HepG2 (cell line): Measurements from ENCODE around the gene SHPK. TPM values are rescaled to one million over a fixed set of nuclear protein-coding genes. Genes with fewer than 3 reads are reported as not detected.

Experiments
- ARID2 ChIP-seq: sonication (generic); formaldehyde crosslinking; IDR thresholded peaks from 2 replicates; pipeline ENCODE4 v1.8.1; 2022; ENCODE audit warnings: mild to moderate bottlenecking, missing genetic modification reagents, borderline replicate concordance
- ATF7-NPFF ChIP-seq: sonication (generic); formaldehyde crosslinking; IDR thresholded peaks from 2 replicates; pipeline ENCODE4 v1.8.1; 2023; ENCODE audit warnings: mild to moderate bottlenecking, low read depth, missing genetic modification reagents, moderate library complexity
- IRX3 ChIP-seq: sonication (generic); formaldehyde crosslinking; IDR thresholded peaks from 2 replicates; pipeline ENCODE4 v1.8.1; 2023; ENCODE audit warnings: mild to moderate bottlenecking, low read depth, missing genetic modification reagents, borderline replicate concordance
- MAX ChIP-seq: IDR thresholded peaks from 2 replicates; pipeline ENCODE4 v1.6.1; 2012; ENCODE audit warnings: inconsistent platforms
- NONO ChIP-seq, 2 experiments: fragments of 450-650 bp in 1 of 2; sonication (generic) in 1 of 2; formaldehyde crosslinking in 1 of 2; IDR thresholded peaks in 1 of 2; conservative IDR thresholded peaks in 1 of 2; 2 replicates each; pipeline versions ENCODE4 v1.6.1 to v1.8.0; 2017 to 2022; ENCODE audit warnings: mild to moderate bottlenecking in 1 of 2, missing genetic modification reagents in 1 of 2, moderate library complexity in 1 of 2
- PATZ1 ChIP-seq: sonication (generic); formaldehyde crosslinking; IDR thresholded peaks from 2 replicates; pipeline ENCODE4 v1.4.0; 2020; ENCODE audit warnings: missing genetic modification reagents
- RELA ChIP-seq: sonication (generic); formaldehyde crosslinking; IDR thresholded peaks from 2 replicates; pipeline ENCODE4 v1.4.0; 2020; ENCODE audit warnings: missing genetic modification reagents
- RXRA ChIP-seq: sonication (generic); formaldehyde crosslinking; IDR thresholded peaks from 2 replicates; pipeline ENCODE4 v1.5.1; 2020; ENCODE audit warnings: missing genetic modification reagents
- SOX6 ChIP-seq, 2 experiments: fragments of 450-650 bp in 1 of 2; sonication (generic) in 1 of 2; formaldehyde crosslinking in 1 of 2; IDR thresholded peaks; 2 replicates each; pipeline versions ENCODE4 v1.4.0 to v1.6.1; 2017 to 2020; ENCODE audit warnings: antibody characterized with exemption in 1 of 2, mild to moderate bottlenecking in 1 of 2, missing genetic modification reagents in 1 of 2
- THAP11 ChIP-seq: IDR thresholded peaks from 2 replicates; pipeline ENCODE4 v1.6.1; 2016; ENCODE audit warnings: missing biosample characterization, missing genetic modification reagents
- ZFY ChIP-seq: sonication (generic); formaldehyde crosslinking; IDR thresholded peaks from 2 replicates; pipeline ENCODE4 v1.4.0; 2020; ENCODE audit warnings: missing genetic modification reagents
- ZNF30 ChIP-seq: sonication (generic); formaldehyde crosslinking; IDR thresholded peaks from 2 replicates; pipeline ENCODE4 v1.5.0; 2020; ENCODE audit warnings: mild to moderate bottlenecking, missing genetic modification reagents
- ZNF331 ChIP-seq: sonication (generic); formaldehyde crosslinking; IDR thresholded peaks from 2 replicates; pipeline ENCODE4 v1.4.0; 2020; ENCODE audit warnings: missing genetic modification reagents
- ZNF563 ChIP-seq: sonication (generic); formaldehyde crosslinking; IDR thresholded peaks from 2 replicates; pipeline ENCODE4 v1.8.0; 2022; ENCODE audit warnings: mild to moderate bottlenecking, moderate library complexity, missing genetic modification reagents
- ZNF605 ChIP-seq: sonication (generic); formaldehyde crosslinking; IDR thresholded peaks from 2 replicates; pipeline ENCODE4 v1.8.0; 2022; ENCODE audit warnings: mild to moderate bottlenecking, missing genetic modification reagents
- ZNF883 ChIP-seq: sonication (generic); formaldehyde crosslinking; IDR thresholded peaks from 2 replicates; pipeline ENCODE4 v1.5.1; 2020; ENCODE audit warnings: mild to moderate bottlenecking, missing genetic modification reagents; ENCODE audit errors: not compliant biosample characterization
- polyA plus RNA-seq, 8 experiments: library from polyadenylated mRNA; depleted of rRNA in 3 of 8; stranded (reverse) in 7 of 8; unstranded in 1 of 8; fragments of >200 nt; fragmentation: Illumina TruSeq in 4 of 8; extraction: Trizol in 4 of 8; gene quantifications; 2 replicates each; pipeline versions ENCODE4 v1.2.1 to v1.2.3, GENCODE V29; 2011 to 2016; ENCODE audit warnings: low read depth in 4 of 8, missing spikeins in 1 of 8, mixed read lengths in 1 of 8; ENCODE audit not compliant: insufficient read depth in 1 of 8
- total RNA-seq, 5 experiments: library from RNA; depleted of rRNA; stranded (reverse); fragments of >200 nt; fragmentation: Illumina TruSeq; extraction: Trizol; gene quantifications; 2 replicates each; pipeline ENCODE4 v1.2.3, GENCODE V29; 2016; ENCODE audit warnings: low read depth in 1 of 5
- TF ChIP-seq, protein P1 (sequence below): sonication (generic); formaldehyde crosslinking; IDR thresholded peaks from 2 replicates; pipeline ENCODE4 v1.8.0; 2022; ENCODE audit warnings: missing genetic modification reagents, mild to moderate bottlenecking, borderline replicate concordance
- TF ChIP-seq, protein P2 (sequence below), 2 experiments: sonication (generic) in 1 of 2; formaldehyde crosslinking in 1 of 2; IDR thresholded peaks; 2 replicates each; pipeline versions ENCODE4 v1.4.0 to v1.6.1; 2018 to 2020; ENCODE audit warnings: missing genetic modification reagents in 2 of 2, borderline replicate concordance in 1 of 2, low read depth in 1 of 2, mild to moderate bottlenecking in 1 of 2, missing biosample characterization in 1 of 2
- TF ChIP-seq, protein P3 (sequence below): sonication (generic); formaldehyde crosslinking; IDR thresholded peaks from 2 replicates; pipeline ENCODE4 v1.5.0; 2020; ENCODE audit warnings: mild to moderate bottlenecking, missing genetic modification reagents, moderate library complexity
- TF ChIP-seq, protein P4 (sequence below): IDR thresholded peaks from 2 replicates; pipeline ENCODE4 v1.6.1; 2018; ENCODE audit warnings: missing genetic modification reagents, mild to moderate bottlenecking, missing compliant biosample characterization

Gene SHPK
- total and polyA plus RNA-seq, 2 of the 13 experiments (the other 11 are each of a cell fraction or from before 2014, with no cell fraction given) = 16.2 to 30.9 TPM

DNA sequence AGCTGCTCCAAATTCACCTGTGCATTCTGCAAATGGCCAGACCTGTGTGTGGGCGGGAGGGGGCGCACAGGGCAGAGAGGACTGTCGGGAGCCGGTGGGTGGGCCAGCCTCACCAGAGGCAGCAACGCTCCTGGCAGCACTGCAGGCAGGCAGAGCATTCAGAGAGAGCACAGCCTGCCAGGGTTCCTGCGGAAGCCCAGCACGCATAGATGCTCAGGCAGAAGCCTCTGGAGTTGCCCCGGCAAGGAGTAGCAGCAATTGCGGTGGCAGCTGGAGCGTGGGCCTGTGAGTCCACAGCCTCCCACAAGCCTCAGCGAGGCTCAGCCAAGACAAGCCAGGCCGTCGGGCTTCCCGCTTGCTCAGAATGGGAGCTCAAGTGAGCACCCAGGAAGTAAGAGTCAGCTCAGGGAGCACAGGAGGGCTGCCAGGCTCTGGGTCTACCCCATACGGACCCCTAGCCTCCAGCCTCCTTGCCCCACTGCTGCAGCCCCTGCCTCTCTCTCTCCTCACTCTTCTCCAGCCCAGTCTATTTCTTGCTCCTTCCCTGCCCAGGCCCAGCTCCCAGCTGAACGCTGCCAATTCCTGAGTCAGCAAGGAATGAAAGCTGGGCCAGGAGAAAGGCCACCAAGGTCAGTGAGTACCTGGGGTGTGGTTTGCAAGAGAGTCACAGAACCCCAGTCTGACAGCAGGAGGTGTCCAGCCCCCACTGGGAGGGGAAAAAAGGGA is 42.2 kb upstream of the SHPK start (continued):
- TF ChIP-seq NONO (IDR thresholded peaks at IDR 0.05) (no peak), NONO (CRISPR knock-in tag; conservative IDR thresholded peaks at IDR 0.05) (0 out of 2 replicates have a peak, but pooled peaks have one; percentile 28), ZNF563 (CRISPR knock-in tag) (peak; percentile 73), THAP11 (CRISPR knock-in tag) (no peak), ZNF30 (CRISPR knock-in tag) (no peak), SOX6 (IDR thresholded peaks at IDR 0.05) (no peak), SOX6 (CRISPR knock-in tag; IDR thresholded peaks at IDR 0.05) (0 out of 2 replicates have a peak, but pooled peaks have one; percentile 21), ATF7-NPFF (CRISPR knock-in tag) (no peak), MAX (peak; percentile 32; the same call in 1 of the 2 replicates), RXRA (CRISPR knock-in tag) (peak; percentile 40; the same call in 1 of the 2 replicates), ARID2 (CRISPR knock-in tag) (no peak), IRX3 (CRISPR knock-in tag) (no peak), ZNF605 (CRISPR knock-in tag) (peak; percentile 60), ZNF331 (CRISPR knock-in tag) (0 out of 2 replicates have a peak, but pooled peaks have one; percentile 15), ZNF883 (CRISPR knock-in tag) (no peak), PATZ1 (CRISPR knock-in tag) (peak; percentile 63; the same call in 1 of the 2 replicates), ZFY (CRISPR knock-in tag) (peak; percentile 79), RELA (no peak)
- TF ChIP-seq, protein P1, sequence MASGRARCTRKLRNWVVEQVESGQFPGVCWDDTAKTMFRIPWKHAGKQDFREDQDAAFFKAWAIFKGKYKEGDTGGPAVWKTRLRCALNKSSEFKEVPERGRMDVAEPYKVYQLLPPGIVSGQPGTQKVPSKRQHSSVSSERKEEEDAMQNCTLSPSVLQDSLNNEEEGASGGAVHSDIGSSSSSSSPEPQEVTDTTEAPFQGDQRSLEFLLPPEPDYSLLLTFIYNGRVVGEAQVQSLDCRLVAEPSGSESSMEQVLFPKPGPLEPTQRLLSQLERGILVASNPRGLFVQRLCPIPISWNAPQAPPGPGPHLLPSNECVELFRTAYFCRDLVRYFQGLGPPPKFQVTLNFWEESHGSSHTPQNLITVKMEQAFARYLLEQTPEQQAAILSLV = no peak
- TF ChIP-seq, protein P2, sequence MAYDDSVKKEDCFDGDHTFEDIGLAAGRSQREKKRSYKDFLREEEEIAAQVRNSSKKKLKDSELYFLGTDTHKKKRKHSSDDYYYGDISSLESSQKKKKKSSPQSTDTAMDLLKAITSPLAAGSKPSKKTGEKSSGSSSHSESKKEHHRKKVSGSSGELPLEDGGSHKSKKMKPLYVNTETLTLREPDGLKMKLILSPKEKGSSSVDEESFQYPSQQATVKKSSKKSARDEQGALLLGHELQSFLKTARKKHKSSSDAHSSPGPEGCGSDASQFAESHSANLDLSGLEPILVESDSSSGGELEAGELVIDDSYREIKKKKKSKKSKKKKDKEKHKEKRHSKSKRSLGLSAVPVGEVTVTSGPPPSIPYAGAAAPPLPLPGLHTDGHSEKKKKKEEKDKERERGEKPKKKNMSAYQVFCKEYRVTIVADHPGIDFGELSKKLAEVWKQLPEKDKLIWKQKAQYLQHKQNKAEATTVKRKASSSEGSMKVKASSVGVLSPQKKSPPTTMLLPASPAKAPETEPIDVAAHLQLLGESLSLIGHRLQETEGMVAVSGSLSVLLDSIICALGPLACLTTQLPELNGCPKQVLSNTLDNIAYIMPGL (CRISPR knock-in tag; IDR thresholded peaks at IDR 0.05; ENCODE audit: borderline replicate concordance in 1 of 2, low read depth in 1 of 2) = peak; percentile 38 to 62; a peak in 3 of 4 replicates
- TF ChIP-seq, protein P3, sequence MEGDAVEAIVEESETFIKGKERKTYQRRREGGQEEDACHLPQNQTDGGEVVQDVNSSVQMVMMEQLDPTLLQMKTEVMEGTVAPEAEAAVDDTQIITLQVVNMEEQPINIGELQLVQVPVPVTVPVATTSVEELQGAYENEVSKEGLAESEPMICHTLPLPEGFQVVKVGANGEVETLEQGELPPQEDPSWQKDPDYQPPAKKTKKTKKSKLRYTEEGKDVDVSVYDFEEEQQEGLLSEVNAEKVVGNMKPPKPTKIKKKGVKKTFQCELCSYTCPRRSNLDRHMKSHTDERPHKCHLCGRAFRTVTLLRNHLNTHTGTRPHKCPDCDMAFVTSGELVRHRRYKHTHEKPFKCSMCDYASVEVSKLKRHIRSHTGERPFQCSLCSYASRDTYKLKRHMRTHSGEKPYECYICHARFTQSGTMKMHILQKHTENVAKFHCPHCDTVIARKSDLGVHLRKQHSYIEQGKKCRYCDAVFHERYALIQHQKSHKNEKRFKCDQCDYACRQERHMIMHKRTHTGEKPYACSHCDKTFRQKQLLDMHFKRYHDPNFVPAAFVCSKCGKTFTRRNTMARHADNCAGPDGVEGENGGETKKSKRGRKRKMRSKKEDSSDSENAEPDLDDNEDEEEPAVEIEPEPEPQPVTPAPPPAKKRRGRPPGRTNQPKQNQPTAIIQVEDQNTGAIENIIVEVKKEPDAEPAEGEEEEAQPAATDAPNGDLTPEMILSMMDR (CRISPR knock-in tag) = peak; percentile 78
- TF ChIP-seq, protein P4, sequence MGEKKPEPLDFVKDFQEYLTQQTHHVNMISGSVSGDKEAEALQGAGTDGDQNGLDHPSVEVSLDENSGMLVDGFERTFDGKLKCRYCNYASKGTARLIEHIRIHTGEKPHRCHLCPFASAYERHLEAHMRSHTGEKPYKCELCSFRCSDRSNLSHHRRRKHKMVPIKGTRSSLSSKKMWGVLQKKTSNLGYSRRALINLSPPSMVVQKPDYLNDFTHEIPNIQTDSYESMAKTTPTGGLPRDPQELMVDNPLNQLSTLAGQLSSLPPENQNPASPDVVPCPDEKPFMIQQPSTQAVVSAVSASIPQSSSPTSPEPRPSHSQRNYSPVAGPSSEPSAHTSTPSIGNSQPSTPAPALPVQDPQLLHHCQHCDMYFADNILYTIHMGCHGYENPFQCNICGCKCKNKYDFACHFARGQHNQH (CRISPR knock-in tag) = peak; percentile 48; the same call in 1 of the 2 replicates
